Psoas muscle (tissue), 8 donors: ENCODE measurements around the gene TMEM9. TPM values are rescaled to one million over a fixed set of nuclear protein-coding genes. Genes with fewer than 3 reads are reported as not detected.

Experiments used
- ATAC-seq, 4 donors: fragments of 200-7000 bp; cut with Tn5 transposase; one replicate each; pipeline ENCODE4 v1.9.1; 2020; ENCODE audit warnings: moderate library complexity in 3 of 4, mild to moderate bottlenecking in 2 of 4
- DNase-seq, 2 donors: peaks; one replicate each; pipeline ENCODE4 v3.0.0-alpha.2; 2020
- H3K27ac ChIP-seq: fragments of 200-600 bp; one replicate; pipeline ENCODE4 v1.8.0; 2022
- H3K27me3 ChIP-seq, 3 donors: fragments of 200-600 bp in 1 of 3; one replicate each; pipeline versions ENCODE4 v1.6.1 to v1.8.0; 2013 to 2022; ENCODE audit warnings: low read length in 2 of 3, mild to moderate bottlenecking in 2 of 3, moderate library complexity in 1 of 3; ENCODE audit not compliant: insufficient read depth in 3 of 3
- H3K36me3 ChIP-seq, 2 donors: fragments of 200-600 bp in 1 of 2; one replicate each; pipeline versions ENCODE4 v1.6.1 to v1.8.0; 2013 to 2022; ENCODE audit warnings: low read depth in 1 of 2, mild to moderate bottlenecking in 1 of 2, moderate library complexity in 1 of 2; ENCODE audit not compliant: insufficient read depth in 1 of 2
- H3K4me1 ChIP-seq: fragments of 200-600 bp; one replicate; pipeline ENCODE4 v1.8.0; 2022
- H3K4me3 ChIP-seq: fragments of 200-600 bp; one replicate; pipeline ENCODE4 v1.8.0; 2022; ENCODE audit warnings: mild to moderate bottlenecking
- H3K9me3 ChIP-seq: fragments of 200-600 bp; one replicate; pipeline ENCODE4 v1.8.0; 2022
- CTCF ChIP-seq: fragments of 200-600 bp; IDR thresholded peaks from one replicate; pipeline ENCODE4 v1.8.0; 2022; ENCODE audit warnings: antibody characterized with exemption
- WGBS, 3 donors: extraction: QIAGEN DNeasy Blood & Tissue Kit; methylation state at CpG; one replicate each; pipeline versions ENCODE4 v1.1.6 to v1.1.7; 2013; 5-methylcytosine and 5-hydroxymethylcytosine counted together
- intact Hi-C, 2 donors: fragments of 100-400 bp; cut with DNase I; formaldehyde crosslinking; loops; one replicate each; pipeline versions ENCODE4 v1.11.0 to v1.14.2; 2022
- polyA plus RNA-seq, 3 donors: library from polyadenylated mRNA; stranded (reverse); fragments of 200-250 nt; gene quantifications; one replicate each; pipeline ENCODE4 v1.2.3, GENCODE V29; 2013
- total RNA-seq, 4 donors: library from RNA; stranded (reverse); fragmentation: NEBNext Ultra II Directional in 2 of 4; extraction: Animal tissue kit (Norgen Biotek cat#: 25700) in 2 of 4; gene quantifications; one replicate each; pipeline versions ENCODE4 v1.2.1 to v1.2.4, GENCODE V29; 2021 to 2023
- donor health status: healthy with polysubstance abuse.
- donor health status: DM: no; HTN: no; CAD: no; lungs with moderate emphysema.
- donor health status: Bipolar disorder and iron deficiency.
- donor health status: healthy.
- donor health status: DM: yes; HTN: yes; CAD: no.
- donor health status: DM: no; HTN: no; CAD: no.
- donor health status: DM: no; HTN: no; CAD: no.
- donor health status: DM: yes; HTN: yes; CAD: no.

The TMEM9 gene
- total and polyA plus RNA-seq, 7 donors: 7.2 to 46.3 (median 23.4) TPM

DNA sequence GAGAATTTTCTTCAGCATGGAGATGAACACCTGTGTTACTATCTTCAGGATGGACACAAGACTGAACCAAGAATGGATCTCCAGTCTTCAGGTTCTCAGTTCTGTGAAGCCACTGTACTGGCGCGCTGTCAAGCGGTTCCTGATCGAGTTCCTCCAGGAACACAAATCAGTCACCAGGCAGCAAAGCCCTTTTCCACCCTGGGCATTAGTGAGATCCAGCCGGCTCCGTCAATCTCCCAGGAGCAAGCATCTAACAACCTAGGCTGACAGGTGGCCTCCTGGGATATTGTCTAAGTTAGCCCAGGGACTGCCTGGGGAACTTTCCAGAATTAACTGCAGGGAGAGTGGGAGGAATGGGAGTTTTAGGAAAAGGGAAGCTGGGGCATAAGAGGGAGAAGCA lies 26.6 kb upstream of the TMEM9 start:
- peaks cover 62% of the 10 kb centered on the region for H3K4me1 ChIP-seq

GRCh38 chr1:201180141-201180540 lies 25.9 kb upstream of the TMEM9 start:
- WGBS, 3 donors: 46 to 69% (median 66%) methylated on average over 1 of the region's 1 CpG
- Histone ChIP-seq H3K27me3 (no peaks in the 10 kb centered on the region), H3K4me1 (peaks cover 57% of the 10 kb centered on the region), H3K36me3 (no peaks in the 10 kb centered on the region), H3K27ac (no peak overlapping the region), H3K9me3 (no peaks in the 10 kb centered on the region), H3K4me3 (no peak overlapping the region)
- intact Hi-C loops: no loop called here
- ATAC-seq (no peak), DNase-seq (no peak)
- no peak for TF ChIP-seq CTCF

More for the DNA sequence above, 26.6 kb upstream of the TMEM9 start:
- no peaks in the 10 kb centered on the region for H3K36me3 ChIP-seq
- H3K27ac ChIP-seq: peak overlapping the region; percentile 7
- H3K27me3 ChIP-seq: no peaks in the 10 kb centered on the region
- DNase-seq: peak in 1 of 2 donors; percentile 22
- 53 to 66% (median 59%) methylated on average over 6 of the region's 6 CpGs for WGBS, 3 donors
- no peaks in the 10 kb centered on the region for H3K9me3 ChIP-seq
- no peak overlapping the region for H3K4me3 ChIP-seq
- intact Hi-C loops: no loop called here
- ATAC-seq: peak in 1 of 4 donors; percentile 32
- no peak for TF ChIP-seq CTCF

GRCh38 chr1:201178718-201179117 lies 24.4 kb upstream of the TMEM9 start:
- ATAC-seq (no peak), DNase-seq (no peak)
- H3K27ac ChIP-seq: no peak overlapping the region
- intact Hi-C loops: no loop called here
- no peak overlapping the region for H3K4me3 ChIP-seq
- H3K27me3 ChIP-seq: no peaks in the 10 kb centered on the region
- 62 to 76% (median 70%) methylated on average over 3 of the region's 3 CpGs for WGBS, 3 donors
- H3K4me1 ChIP-seq: peaks cover 44% of the 10 kb centered on the region
- no peaks in the 10 kb centered on the region for H3K9me3 ChIP-seq
- no peak for TF ChIP-seq CTCF
- H3K36me3 ChIP-seq: no peaks in the 10 kb centered on the region

- peak; percentile 56 to 78 (median 75) for ATAC-seq
- peak overlapping the region; percentile 90 for H3K27ac ChIP-seq
- WGBS, 3 donors: 27 to 47% (median 33%) methylated on average over 2 of the region's 2 CpGs
- intact Hi-C loops: no loop called here
- peak; percentile 21 to 60 for DNase-seq
- peaks cover 34% of the 10 kb centered on the region for H3K4me1 ChIP-seq
- peak overlapping the region; percentile 28 for H3K4me3 ChIP-seq
- no peaks in the 10 kb centered on the region for H3K36me3 ChIP-seq
- H3K27me3 ChIP-seq: no peaks in the 10 kb centered on the region
- no peak for TF ChIP-seq CTCF
- H3K9me3 ChIP-seq: no peaks in the 10 kb centered on the region
These were observed 22.7 kb upstream of the TMEM9 start for GRCh38 chr1:201176940-201177339.

GRCh38 chr1:201175820-201176500 lies 21.7 kb upstream of the TMEM9 start:
- H3K27me3 ChIP-seq: no peaks in the 10 kb centered on the region
- peaks cover 30% of the 10 kb centered on the region for H3K4me1 ChIP-seq
- H3K27ac ChIP-seq: peak overlapping the region; percentile 90
- 82 to 90% (median 86%) methylated on average over 7 of the region's 7 CpGs for WGBS, 3 donors
- TF ChIP-seq CTCF: no peak
- H3K9me3 ChIP-seq: no peaks in the 10 kb centered on the region
- H3K4me3 ChIP-seq: no peak overlapping the region
- intact Hi-C loops: no loop called here
- no peak for DNase-seq
- H3K36me3 ChIP-seq: no peaks in the 10 kb centered on the region
- no peak for ATAC-seq
